Hepatocyte (in vitro differentiated cells): ENCODE results near the gene C12orf56. TPM values are rescaled to one million over a fixed set of nuclear protein-coding genes. Genes with fewer than 3 reads are reported as not detected.

ENCODE experiments used
- DNase-seq: peaks from one replicate; pipeline ENCODE4 v3.0.0-alpha.2; 2016; ENCODE audit warnings: low spot score
- H2AFZ ChIP-seq: fragments of 200-600 bp; sonication (generic); 2 replicates; pipeline ENCODE4 v1.6.0; 2016; ENCODE audit warnings: antibody characterized with exemption, mild to moderate bottlenecking
- H3K27ac ChIP-seq: fragments of 200-600 bp; sonication (generic); 2 replicates; pipeline ENCODE4 v1.5.1; 2016; ENCODE audit warnings: mild to moderate bottlenecking
- H3K27me3 ChIP-seq: fragments of 200-600 bp; sonication (generic); 2 replicates; pipeline ENCODE4 v1.6.1; 2016
- H3K36me3 ChIP-seq: fragments of 200-600 bp; sonication (generic); replicated peaks from 2 replicates; pipeline ENCODE4 v1.5.1; 2016; ENCODE audit warnings: low read depth; ENCODE audit not compliant: insufficient read depth
- H3K4me1 ChIP-seq: fragments of 200-600 bp; sonication (generic); 2 replicates; pipeline ENCODE4 v1.5.1; 2016; ENCODE audit warnings: mild to moderate bottlenecking, moderate library complexity; ENCODE audit not compliant: insufficient read depth
- H3K4me2 ChIP-seq: fragments of 200-600 bp; sonication (generic); 2 replicates; pipeline ENCODE4 v1.6.0; 2016
- H3K4me3 ChIP-seq: fragments of 200-600 bp; sonication (generic); 2 replicates; pipeline ENCODE4 v1.5.1; 2016; ENCODE audit warnings: mild to moderate bottlenecking
- H3K79me2 ChIP-seq: fragments of 200-600 bp; sonication (generic); 2 replicates; pipeline ENCODE4 v1.6.0; 2017; ENCODE audit warnings: mild to moderate bottlenecking
- H3K9me2 ChIP-seq: fragments of 200-600 bp; sonication (generic); replicated peaks from 2 replicates; pipeline ENCODE4 v1.6.0; 2017; ENCODE audit warnings: mild to moderate bottlenecking; ENCODE audit not compliant: insufficient read depth
- H3K9me3 ChIP-seq: fragments of 200-600 bp; sonication (generic); 2 replicates; pipeline ENCODE4 v1.5.1; 2016; ENCODE audit warnings: low read depth, mild to moderate bottlenecking
- H4K20me1 ChIP-seq: fragments of 200-600 bp; sonication (generic); 2 replicates; pipeline ENCODE4 v1.6.0; 2016; ENCODE audit warnings: mild to moderate bottlenecking; ENCODE audit not compliant: insufficient read depth, poor library complexity, severe bottlenecking
- CTCF ChIP-seq: fragments of 200-600 bp; sonication (generic); IDR thresholded peaks from 2 replicates; pipeline ENCODE4 v1.5.1; 2016; ENCODE audit warnings: antibody characterized with exemption, mild to moderate bottlenecking; ENCODE audit not compliant: poor library complexity
- EZH2 ChIP-seq: fragments of 200-600 bp; sonication (generic); IDR thresholded peaks from 2 replicates; pipeline ENCODE4 v1.6.1; 2016; ENCODE audit warnings: antibody characterized with exemption, mild to moderate bottlenecking, borderline replicate concordance
- EZH2phosphoT487 ChIP-seq: fragments of 200-600 bp; sonication (generic); IDR thresholded peaks from one replicate; pipeline ENCODE4 v1.6.1; 2018; ENCODE audit warnings: antibody characterized with exemption, mild to moderate bottlenecking, low read depth, moderate library complexity; ENCODE audit not compliant: unreplicated experiment, severe bottlenecking
- WGBS: methylation state at CpG from one replicate; pipeline ENCODE4 v1.1.6; 2016; ENCODE audit warnings: low lambda C conversion rate; ENCODE audit errors: missing lambda C conversion rate; 5-methylcytosine and 5-hydroxymethylcytosine counted together
- polyA plus RNA-seq: library from polyadenylated mRNA; unstranded; fragments of >200 nt; fragmentation: Nextera tagmentation; extraction: Ambion mirVana; gene quantifications from 2 replicates; pipeline ENCODE4 v1.2.1, GENCODE V29; 2016
- total RNA-seq: library from RNA; depleted of rRNA; stranded (reverse); fragments of >200 nt; gene quantifications from 2 replicates; pipeline ENCODE4 v1.2.3, GENCODE V29; 2014

Gene C12orf56
- total and polyA plus RNA-seq, 2 experiments from 2014 or later: 0.20 to 1.4 TPM

DNA sequence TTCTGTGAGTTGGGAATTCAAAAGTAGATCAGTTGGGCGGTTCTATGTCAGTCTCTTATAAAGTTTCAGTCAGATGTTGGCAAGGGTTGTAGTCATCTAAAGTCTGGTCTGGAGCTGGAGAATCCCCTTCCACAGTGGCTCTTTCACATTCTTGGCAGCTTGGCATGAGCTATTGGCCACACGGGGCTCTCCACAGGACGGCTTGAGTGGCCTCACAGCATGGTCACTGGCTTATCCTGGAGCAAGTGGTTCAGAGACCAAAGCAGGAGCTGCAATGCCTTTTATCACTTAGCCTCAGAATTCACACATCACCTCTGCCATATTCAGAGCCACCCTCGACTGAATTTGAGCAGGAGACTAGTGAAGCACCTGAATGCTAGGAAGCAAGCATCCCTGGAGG is 161.3 kb downstream of the C12orf56 start:
- Histone ChIP-seq H4K20me1 (no peaks in the 10 kb centered on the region), H2AFZ (no peak overlapping the region), H3K4me1 (no peaks in the 10 kb centered on the region), H3K27ac (no peak overlapping the region), H3K4me2 (no peak overlapping the region), H3K9me3 (no peaks in the 10 kb centered on the region), H3K27me3 (no peaks in the 10 kb centered on the region), H3K4me3 (no peak overlapping the region), H3K79me2 (no peaks in the 10 kb centered on the region), H3K9me2 (no peaks in the 10 kb centered on the region), H3K36me3 (no peaks in the 10 kb centered on the region)
- WGBS: 70% methylated on average over 4 of the region's 4 CpGs
- TF ChIP-seq EZH2: no peak
- TF ChIP-seq EZH2phosphoT487: no peak
- TF ChIP-seq CTCF: no peak
- DNase-seq: no peak

DNA sequence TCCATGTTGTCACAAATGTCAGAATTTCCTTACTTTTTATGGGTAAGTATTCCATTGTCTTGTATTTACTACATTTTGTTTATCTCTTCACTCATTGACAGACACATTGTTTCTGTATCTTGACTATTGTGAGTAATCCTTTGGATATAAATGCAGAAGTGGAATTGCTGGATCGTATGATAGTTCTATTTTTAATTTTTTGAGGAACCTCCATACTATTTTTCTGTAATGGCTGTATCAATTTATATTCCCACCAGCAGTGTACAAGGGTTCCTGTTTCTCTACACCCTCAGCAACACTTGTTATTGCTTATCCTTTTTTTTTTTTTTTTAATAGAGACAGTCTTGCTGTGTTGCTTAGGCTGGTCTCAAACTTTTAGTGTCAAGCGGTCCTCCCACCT is 164.9 kb downstream of the C12orf56 start:
- Histone ChIP-seq H4K20me1 (no peaks in the 10 kb centered on the region), H3K9me2 (no peaks in the 10 kb centered on the region), H3K4me2 (no peak overlapping the region), H3K9me3 (no peaks in the 10 kb centered on the region), H3K27ac (no peak overlapping the region), H3K79me2 (peaks cover 8% of the 10 kb centered on the region), H3K4me1 (peaks cover 9% of the 10 kb centered on the region), H3K27me3 (no peaks in the 10 kb centered on the region), H3K4me3 (no peak overlapping the region), H2AFZ (no peak overlapping the region), H3K36me3 (no peaks in the 10 kb centered on the region)
- DNase-seq: no peak
- no peak for TF ChIP-seq EZH2
- TF ChIP-seq EZH2phosphoT487: no peak
- no peak for TF ChIP-seq CTCF
- 70% methylated on average over 2 of the region's 2 CpGs for WGBS

DNA sequence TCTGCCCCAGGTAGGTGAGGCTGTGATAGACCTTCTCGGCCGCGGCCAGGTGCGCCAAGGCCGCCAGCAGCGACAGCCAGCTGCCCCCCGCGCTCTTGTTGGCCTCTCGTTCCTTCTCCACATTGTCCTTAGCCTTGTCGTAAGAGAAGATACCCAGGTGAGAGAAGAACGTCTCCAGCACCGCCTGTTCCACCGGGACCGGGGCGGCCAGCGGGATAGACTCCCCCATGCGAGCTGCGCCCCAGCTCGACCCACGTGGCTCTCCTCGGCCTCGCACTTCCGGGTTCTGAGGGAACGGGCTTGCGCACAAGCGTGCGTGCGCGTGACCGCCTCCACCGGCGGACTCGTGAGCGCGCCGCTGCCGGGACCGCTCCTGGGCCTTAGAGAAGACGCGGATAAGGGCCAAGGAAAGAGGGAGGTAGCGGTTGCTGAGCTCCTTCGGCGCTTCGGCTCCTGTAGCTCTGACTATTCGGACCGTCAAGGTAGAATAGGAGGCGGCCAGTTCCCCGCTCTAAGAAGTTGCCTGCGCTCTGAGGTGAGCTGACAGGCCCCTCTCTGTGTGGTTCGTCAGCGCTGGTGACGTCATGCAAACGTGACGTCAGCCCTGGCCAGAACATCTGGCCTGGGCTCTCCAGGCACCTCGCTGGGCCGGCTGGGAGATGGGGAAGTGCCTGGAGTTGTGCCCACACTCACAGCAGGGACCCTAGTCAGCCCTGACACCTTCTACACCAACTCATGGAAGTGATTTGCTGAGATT is 168.4 kb downstream of the C12orf56 start, which contains the start of gene KICS2:
Gene KICS2, minus strand, starts transcription at position 288 of the 757 bp plus-strand sequence. Its CDS starts 59 bp downstream, at position 229.
- peaks cover 14% of the 10 kb centered on the region for H3K4me1 ChIP-seq
- H3K4me2 ChIP-seq: peak within 1 kb of the TSS; percentile 71
- no peaks in the 10 kb centered on the region for H3K27me3 ChIP-seq
- TF ChIP-seq EZH2 (no peak), CTCF (no peak), EZH2phosphoT487 (no peak)
- WGBS: under 1% methylated on average over 56 of the region's 56 CpGs
- no peaks in the 10 kb centered on the region for H3K9me2 ChIP-seq
- peak within 1 kb of the TSS; percentile 86 for H2AFZ ChIP-seq
- no peaks in the 10 kb centered on the region for H3K36me3 ChIP-seq
- no peaks in the 10 kb centered on the region for H3K9me3 ChIP-seq
- DNase-seq: peak; percentile 96
- H4K20me1 ChIP-seq: no peaks in the 10 kb centered on the region
- H3K4me3 ChIP-seq: peak within 1 kb of the TSS; percentile 71
- peak within 1 kb of the TSS; percentile 89 for H3K27ac ChIP-seq
- H3K79me2 ChIP-seq: peaks cover 15% of the 10 kb centered on the region
